ENCODE data around the gene TNFAIP3.

The TNFAIP3 gene

GRCh38 chr6:137927777-137928218 lies 60.7 kb downstream of the TNFAIP3 start:
- Histone ChIP-seq H3K4me3 (ENCODE audit: insufficient read length, low read depth) (no peak overlapping the region), H3K9me3 (ENCODE audit: insufficient read depth, low read length) (no peaks in the 10 kb centered on the region), H3K36me3 (ENCODE audit: insufficient read depth, insufficient read length, low read length) (no peaks in the 10 kb centered on the region), H3K4me1 (ENCODE audit: insufficient read depth, insufficient read length) (no peaks in the 10 kb centered on the region), H3K9ac (ENCODE audit: insufficient read length, low read depth) (no peak overlapping the region), H3K27me3 (ENCODE audit: insufficient read depth, insufficient read length) (no peaks in the 10 kb centered on the region)
- TF ChIP-seq YY1 (IDR thresholded peaks at IDR 0.05; ENCODE audit: insufficient read depth, insufficient read length) (no peak), ZNF274 (IDR thresholded peaks at IDR 0.05; ENCODE audit: low read depth, low read length) (no peak), SUZ12 (IDR thresholded peaks at IDR 0.05; ENCODE audit: extremely low read depth, insufficient read depth, insufficient read length) (no peak)
- no peak for DNase-seq (ENCODE audit: low read depth, low spot score)

GRCh38 chr6:137928286-137928685 lies 61.2 kb downstream of the TNFAIP3 start:
- TF ChIP-seq ZNF274 (IDR thresholded peaks at IDR 0.05; ENCODE audit: low read depth, low read length) = no peak
- no peak for TF ChIP-seq YY1 (IDR thresholded peaks at IDR 0.05; ENCODE audit: insufficient read depth, insufficient read length)
- no peak for TF ChIP-seq SUZ12 (IDR thresholded peaks at IDR 0.05; ENCODE audit: extremely low read depth, insufficient read depth, insufficient read length)
- H3K27me3 ChIP-seq (ENCODE audit: insufficient read depth, insufficient read length) = no peaks in the 10 kb centered on the region
- H3K4me3 ChIP-seq (ENCODE audit: insufficient read length, low read depth) = no peak overlapping the region
- no peak for DNase-seq (ENCODE audit: low read depth, low spot score)
- H3K9ac ChIP-seq (ENCODE audit: insufficient read length, low read depth) = no peak overlapping the region
- no peaks in the 10 kb centered on the region for H3K9me3 ChIP-seq (ENCODE audit: insufficient read depth, low read length)
- no peaks in the 10 kb centered on the region for H3K4me1 ChIP-seq (ENCODE audit: insufficient read depth, insufficient read length)
- no peaks in the 10 kb centered on the region for H3K36me3 ChIP-seq (ENCODE audit: insufficient read depth, insufficient read length, low read length)

GRCh38 chr6:137931849-137932465 lies 64.9 kb downstream of the TNFAIP3 start:
- DNase-seq (ENCODE audit: low read depth, low spot score) = no peak
- no peak overlapping the region for H3K9ac ChIP-seq (ENCODE audit: insufficient read length, low read depth)
- H3K4me1 ChIP-seq (ENCODE audit: insufficient read depth, insufficient read length) = no peaks in the 10 kb centered on the region
- no peaks in the 10 kb centered on the region for H3K9me3 ChIP-seq (ENCODE audit: insufficient read depth, low read length)
- no peak overlapping the region for H3K4me3 ChIP-seq (ENCODE audit: insufficient read length, low read depth)
- TF ChIP-seq SUZ12 (IDR thresholded peaks at IDR 0.05; ENCODE audit: extremely low read depth, insufficient read depth, insufficient read length) = no peak
- no peak for TF ChIP-seq YY1 (IDR thresholded peaks at IDR 0.05; ENCODE audit: insufficient read depth, insufficient read length)
- no peak for TF ChIP-seq ZNF274 (IDR thresholded peaks at IDR 0.05; ENCODE audit: low read depth, low read length)
- H3K27me3 ChIP-seq (ENCODE audit: insufficient read depth, insufficient read length) = no peaks in the 10 kb centered on the region
- no peaks in the 10 kb centered on the region for H3K36me3 ChIP-seq (ENCODE audit: insufficient read depth, insufficient read length, low read length)

All from NT2/D1 (cell line).